AG09319 (cell line): ENCODE data around the gene DNAH14.
"Not testable (repeated sequence)": the region's sequence is repeated elsewhere in the genome, so short reads cannot be mapped to it uniquely, and the experiment has no call there.

Source experiments
- DNase-seq: peaks from one replicate; pipeline ENCODE4 v3.0.0-alpha.2; 2010; ENCODE audit warnings: low read depth; ENCODE audit errors: extremely low read depth
- CTCF ChIP-seq: IDR thresholded peaks from 2 replicates; pipeline ENCODE4 v1.5.1; 2011; ENCODE audit warnings: low read depth, mild to moderate bottlenecking, inconsistent platforms, low read length, moderate library complexity

DNAH14 gene

GRCh38 chr1:225225681-225226080 is 296.2 kb downstream of the DNAH14 start:
- no peak for TF ChIP-seq CTCF
- DNase-seq: no peak

GRCh38 chr1:225228871-225229303 is 299.4 kb downstream of the DNAH14 start:
- TF ChIP-seq CTCF: no peak
- DNase-seq: no peak

GRCh38 chr1:225229429-225229828 is 300.0 kb downstream of the DNAH14 start:
- DNase-seq: not testable (repeated sequence)

- no peak for DNase-seq
- no peak for TF ChIP-seq CTCF
These were observed 301.0 kb downstream of the DNAH14 start for GRCh38 chr1:225230483-225230882.

- not testable (repeated sequence) for DNase-seq
These were observed 303.5 kb downstream of the DNAH14 start for GRCh38 chr1:225232930-225233329.

- DNase-seq: no peak
- TF ChIP-seq CTCF: no peak
These were observed 313.1 kb downstream of the DNAH14 start for GRCh38 chr1:225242611-225243010.

- TF ChIP-seq CTCF: no peak
- no peak for DNase-seq
These were observed 321.0 kb downstream of the DNAH14 start for GRCh38 chr1:225250432-225250831.

GRCh38 chr1:225253173-225253572 is 323.7 kb downstream of the DNAH14 start:
- no peak for DNase-seq
- TF ChIP-seq CTCF: no peak

- no peak for DNase-seq
These were observed 324.3 kb downstream of the DNAH14 start for GRCh38 chr1:225253784-225254183.

More at GRCh38 chr1:225253784-225254183, 324.3 kb downstream of the DNAH14 start:
- TF ChIP-seq CTCF: no peak
